ENCODE measurements around the gene SORCS2. TPM values are rescaled to one million over a fixed set of nuclear protein-coding genes. Genes with fewer than 3 reads are reported as not detected.
A peak's percentile ranks its signal among the peaks of the same experiment; 100 is the strongest.

SORCS2 gene
- polyA plus RNA-seq, 1 donor from 2014 or later: 1.0 TPM

GRCh38 chr4:7778510-7779431, 586.4 kb downstream of the SORCS2 start:
- TF ChIP-seq TAF1 (IDR thresholded peaks at IDR 0.05; ENCODE audit: low read depth): no peak
- TF ChIP-seq MXI1 (conservative IDR thresholded peaks at IDR 0.05; ENCODE audit: poor library complexity, severe bottlenecking): no peak
- peak; percentile 41 for TF ChIP-seq REST (IDR thresholded peaks at IDR 0.05; ENCODE audit: borderline replicate concordance)
- peak; percentile 54 for TF ChIP-seq EP300 (conservative IDR thresholded peaks at IDR 0.05; ENCODE audit: poor library complexity, severe bottlenecking)
- TF ChIP-seq POLR2AphosphoS5 (IDR thresholded peaks at IDR 0.05): peak; percentile 86
- no peak for TF ChIP-seq CTCF (IDR thresholded peaks at IDR 0.05; ENCODE audit: poor library complexity, severe bottlenecking)
- no peak for TF ChIP-seq SMC3 (conservative IDR thresholded peaks at IDR 0.05; ENCODE audit: poor library complexity)
- TF ChIP-seq RAD21 (conservative IDR thresholded peaks at IDR 0.05): no peak
- TF ChIP-seq EZH2 (IDR thresholded peaks at IDR 0.05; ENCODE audit: borderline replicate concordance, insufficient read depth, low read length, poor library complexity, severe bottlenecking): no peak
- Histone ChIP-seq H3F3A (ENCODE audit: insufficient read depth, low read length, poor library complexity, severe bottlenecking) (no peaks in the 10 kb centered on the region), H3K79me2 (replicated peaks; ENCODE audit: insufficient read depth, low read length) (no peaks in the 10 kb centered on the region), H3K27me3 (ENCODE audit: insufficient read depth, low read depth, low read length) (no peaks in the 10 kb centered on the region), H3K9ac (ENCODE audit: low read length) (no peak overlapping the region), H3K9me3 (ENCODE audit: low read length) (no peaks in the 10 kb centered on the region), H4K20me1 (ENCODE audit: insufficient read depth) (no peaks in the 10 kb centered on the region), H3K27ac (ENCODE audit: low read length) (peak overlapping the region; percentile 16), H3K4me3 (ENCODE audit: low read length) (no peak overlapping the region), H3K4me2 (ENCODE audit: low read length) (no peak overlapping the region), H3K36me3 (ENCODE audit: insufficient read depth, low read length) (no peaks in the 10 kb centered on the region), H3K9me2 (ENCODE audit: insufficient read depth, low read length) (no peaks in the 10 kb centered on the region), H2AFZ (ENCODE audit: low read depth, low read length) (no peak overlapping the region)

GRCh38 chr4:7779432-7779768, 587.1 kb downstream of the SORCS2 start:
- no peak overlapping the region for H2AFZ ChIP-seq (ENCODE audit: low read depth, low read length)
- peaks cover 1% of the 10 kb centered on the region for H3K36me3 ChIP-seq (ENCODE audit: insufficient read depth, low read length)
- no peaks in the 10 kb centered on the region for H3F3A ChIP-seq (ENCODE audit: insufficient read depth, low read length, poor library complexity, severe bottlenecking)
- no peaks in the 10 kb centered on the region for H3K27me3 ChIP-seq (ENCODE audit: insufficient read depth, low read depth, low read length)
- H3K9ac ChIP-seq (ENCODE audit: low read length): no peak overlapping the region
- H3K4me3 ChIP-seq (ENCODE audit: low read length): no peak overlapping the region
- H3K9me2 ChIP-seq (ENCODE audit: insufficient read depth, low read length): no peaks in the 10 kb centered on the region
- TF ChIP-seq SMC3 (conservative IDR thresholded peaks at IDR 0.05; ENCODE audit: poor library complexity) (no peak), POLR2AphosphoS5 (IDR thresholded peaks at IDR 0.05) (no peak), REST (IDR thresholded peaks at IDR 0.05; ENCODE audit: borderline replicate concordance) (no peak), EZH2 (IDR thresholded peaks at IDR 0.05; ENCODE audit: borderline replicate concordance, insufficient read depth, low read length, poor library complexity, severe bottlenecking) (no peak), MXI1 (conservative IDR thresholded peaks at IDR 0.05; ENCODE audit: poor library complexity, severe bottlenecking) (no peak), TAF1 (IDR thresholded peaks at IDR 0.05; ENCODE audit: low read depth) (no peak), CTCF (IDR thresholded peaks at IDR 0.05; ENCODE audit: poor library complexity, severe bottlenecking) (no peak), RAD21 (conservative IDR thresholded peaks at IDR 0.05) (no peak), EP300 (conservative IDR thresholded peaks at IDR 0.05; ENCODE audit: poor library complexity, severe bottlenecking) (no peak)
- no peaks in the 10 kb centered on the region for H4K20me1 ChIP-seq (ENCODE audit: insufficient read depth)
- no peak overlapping the region for H3K27ac ChIP-seq (ENCODE audit: low read length)
- H3K4me2 ChIP-seq (ENCODE audit: low read length): no peak overlapping the region
- H3K79me2 ChIP-seq (replicated peaks; ENCODE audit: insufficient read depth, low read length): no peaks in the 10 kb centered on the region
- no peaks in the 10 kb centered on the region for H3K9me3 ChIP-seq (ENCODE audit: low read length)

Data from neural cell (in vitro differentiated cells).